RWPE2 (cell line): ENCODE measurements around the gene MPPED2.

Experiments used
- ATAC-seq: fragments of 200-7000 bp; cut with Tn5 transposase; 3 replicates; pipeline ENCODE4 v1.9.1; 2021; ENCODE audit warnings: low read depth
- DNase-seq: peaks from one replicate; pipeline ENCODE4 v3.0.0-alpha.2; 2020; ENCODE audit warnings: low spot score
- H3K27ac ChIP-seq: fragments of 450-650 bp; 2 replicates; pipeline ENCODE4 v1.5.1; 2017; ENCODE audit warnings: mild to moderate bottlenecking; ENCODE audit not compliant: poor library complexity, severe bottlenecking
- H3K27me3 ChIP-seq: fragments of 250-450 bp; sonication (Bioruptor Pico); 2 replicates; pipeline ENCODE4 v1.5.1; 2021; ENCODE audit warnings: mild to moderate bottlenecking, moderate library complexity; ENCODE audit not compliant: insufficient read depth, poor library complexity, severe bottlenecking
- H3K36me3 ChIP-seq: fragments of 250-450 bp; sonication (Bioruptor Pico); 2 replicates; pipeline ENCODE4 v1.5.1; 2020; ENCODE audit warnings: low read depth, mild to moderate bottlenecking, moderate library complexity
- H3K4me1 ChIP-seq: fragments of 250-450 bp; sonication (Bioruptor Pico); 2 replicates; pipeline ENCODE4 v1.5.1; 2021; ENCODE audit warnings: mild to moderate bottlenecking, moderate library complexity; ENCODE audit not compliant: insufficient read depth, poor library complexity, severe bottlenecking
- H3K4me3 ChIP-seq: fragments of 250-450 bp; sonication (Bioruptor Pico); 2 replicates; pipeline ENCODE4 v1.5.1; 2021; ENCODE audit warnings: mild to moderate bottlenecking, moderate library complexity; ENCODE audit not compliant: severe bottlenecking
- H3K9me3 ChIP-seq: fragments of 250-450 bp; sonication (Bioruptor Pico); 2 replicates; pipeline ENCODE4 v1.5.1; 2021; ENCODE audit warnings: mild to moderate bottlenecking, moderate library complexity; ENCODE audit not compliant: severe bottlenecking
- CTCF ChIP-seq: fragments of 450-650 bp; IDR thresholded peaks from one replicate; pipeline ENCODE4 v1.5.1; 2017; ENCODE audit warnings: mild to moderate bottlenecking, moderate library complexity; ENCODE audit not compliant: poor library complexity, severe bottlenecking

The MPPED2 gene

GRCh38 chr11:30395751-30396150 is 190.4 kb downstream of the MPPED2 start:
- no peak overlapping the region for H3K4me3 ChIP-seq
- DNase-seq = no peak
- H3K27me3 ChIP-seq = no peaks in the 10 kb centered on the region
- H3K27ac ChIP-seq = no peak overlapping the region
- H3K9me3 ChIP-seq = no peaks in the 10 kb centered on the region
- no peak for ATAC-seq
- no peaks in the 10 kb centered on the region for H3K36me3 ChIP-seq
- no peaks in the 10 kb centered on the region for H3K4me1 ChIP-seq
- TF ChIP-seq CTCF = no peak

- H3K27me3 ChIP-seq = no peaks in the 10 kb centered on the region
- H3K27ac ChIP-seq = no peak overlapping the region
- no peak for ATAC-seq
- no peak overlapping the region for H3K4me3 ChIP-seq
- no peak for DNase-seq
- H3K4me1 ChIP-seq = no peaks in the 10 kb centered on the region
- no peaks in the 10 kb centered on the region for H3K9me3 ChIP-seq
- H3K36me3 ChIP-seq = no peaks in the 10 kb centered on the region
- TF ChIP-seq CTCF = no peak
Observed at GRCh38 chr11:30393012-30393411, 193.1 kb downstream of the MPPED2 start.

GRCh38 chr11:30392221-30392784 is 193.8 kb downstream of the MPPED2 start:
- TF ChIP-seq CTCF = no peak
- H3K4me3 ChIP-seq = no peak overlapping the region
- ATAC-seq (no peak), DNase-seq (no peak)
- no peaks in the 10 kb centered on the region for H3K4me1 ChIP-seq
- no peak overlapping the region for H3K27ac ChIP-seq
- H3K36me3 ChIP-seq = no peaks in the 10 kb centered on the region
- no peaks in the 10 kb centered on the region for H3K27me3 ChIP-seq
- H3K9me3 ChIP-seq = no peaks in the 10 kb centered on the region

GRCh38 chr11:30388957-30389356 is 197.2 kb downstream of the MPPED2 start:
- TF ChIP-seq CTCF = no peak
- Histone ChIP-seq H3K4me3 (no peak overlapping the region), H3K9me3 (no peaks in the 10 kb centered on the region), H3K27me3 (no peaks in the 10 kb centered on the region), H3K36me3 (no peaks in the 10 kb centered on the region), H3K4me1 (no peaks in the 10 kb centered on the region), H3K27ac (no peak overlapping the region)
- ATAC-seq (no peak), DNase-seq (no peak)
